Thyroid gland (tissue), 4 donors: Measurements from ENCODE around the gene DGKB.

Experiments
- POLR2A ChIP-seq, 2 donors: fragments of 450-650 bp; IDR thresholded peaks; one replicate each; pipeline ENCODE4 v1.6.1; 2017; ENCODE audit warnings: antibody characterized with exemption in 2 of 2, mild to moderate bottlenecking in 2 of 2, moderate library complexity in 1 of 2
- TF ChIP-seq, protein P1 (sequence below), 6 experiments: fragments of 200-600 bp in 3 of 6; fragments of 450-650 bp in 3 of 6; sonication (generic) in 3 of 6; IDR thresholded peaks; one replicate each; pipeline ENCODE4 v1.5.1; 2016 to 2019; ENCODE audit warnings: antibody characterized with exemption in 6 of 6, mild to moderate bottlenecking in 2 of 6, inconsistent platforms in 1 of 6, moderate library complexity in 1 of 6

- TF ChIP-seq, protein P1, sequence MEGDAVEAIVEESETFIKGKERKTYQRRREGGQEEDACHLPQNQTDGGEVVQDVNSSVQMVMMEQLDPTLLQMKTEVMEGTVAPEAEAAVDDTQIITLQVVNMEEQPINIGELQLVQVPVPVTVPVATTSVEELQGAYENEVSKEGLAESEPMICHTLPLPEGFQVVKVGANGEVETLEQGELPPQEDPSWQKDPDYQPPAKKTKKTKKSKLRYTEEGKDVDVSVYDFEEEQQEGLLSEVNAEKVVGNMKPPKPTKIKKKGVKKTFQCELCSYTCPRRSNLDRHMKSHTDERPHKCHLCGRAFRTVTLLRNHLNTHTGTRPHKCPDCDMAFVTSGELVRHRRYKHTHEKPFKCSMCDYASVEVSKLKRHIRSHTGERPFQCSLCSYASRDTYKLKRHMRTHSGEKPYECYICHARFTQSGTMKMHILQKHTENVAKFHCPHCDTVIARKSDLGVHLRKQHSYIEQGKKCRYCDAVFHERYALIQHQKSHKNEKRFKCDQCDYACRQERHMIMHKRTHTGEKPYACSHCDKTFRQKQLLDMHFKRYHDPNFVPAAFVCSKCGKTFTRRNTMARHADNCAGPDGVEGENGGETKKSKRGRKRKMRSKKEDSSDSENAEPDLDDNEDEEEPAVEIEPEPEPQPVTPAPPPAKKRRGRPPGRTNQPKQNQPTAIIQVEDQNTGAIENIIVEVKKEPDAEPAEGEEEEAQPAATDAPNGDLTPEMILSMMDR (IDR thresholded peaks at IDR 0.05), result no peak
- no peak for TF ChIP-seq POLR2A (IDR thresholded peaks at IDR 0.05)
These were observed 211.5 kb downstream of the DGKB start for GRCh38 chr7:14691034-14691433.
